ENCODE measurements around the gene SUGP1. TPM values are rescaled to one million over a fixed set of nuclear protein-coding genes. Genes with fewer than 3 reads are reported as not detected.
A peak's percentile ranks its signal among the peaks of the same experiment; 100 is the strongest.

The SUGP1 gene
- total and polyA plus RNA-seq, 2 of the 13 experiments (the other 11 are each of a cell fraction or from before 2014, with no cell fraction given), result 21.6 to 25.9 TPM

DNA sequence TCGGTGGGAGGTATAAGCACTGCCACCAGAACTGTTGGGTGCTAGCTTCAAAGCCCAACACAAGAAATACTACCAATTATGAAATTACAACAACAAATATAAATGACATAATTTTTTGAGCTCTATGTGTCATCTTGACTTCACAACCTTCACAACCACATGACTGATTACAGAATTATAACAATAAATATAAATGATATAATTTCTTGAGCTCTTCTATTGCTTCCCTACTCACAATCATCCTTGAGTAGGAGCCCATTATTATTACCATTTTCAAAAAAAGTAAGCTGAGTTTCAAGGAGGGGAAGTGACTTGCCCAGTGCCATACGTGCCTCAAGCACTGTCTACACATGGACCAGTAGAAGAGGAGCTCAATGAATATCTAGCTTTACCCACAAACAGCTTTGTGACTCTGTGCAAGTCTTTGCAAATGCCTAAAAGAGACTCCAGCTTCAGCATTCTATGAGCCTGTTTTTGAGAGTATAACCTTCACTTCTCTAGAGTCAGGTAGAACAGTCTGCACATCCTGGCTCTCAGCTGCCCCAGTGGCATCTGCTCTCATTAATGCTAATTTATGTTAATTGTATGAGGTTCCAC lies 86.0 kb downstream of the SUGP1 start:
- Histone ChIP-seq H3K9me3 (ENCODE audit: low read length) (peaks cover 11% of the 10 kb centered on the region; the same call in 1 of the 2 replicates), H3K4me3 (replicated peaks in 1 of 3; ENCODE audit: insufficient read depth in 1 of 3, low read depth in 2 of 3, low read length in 3 of 3) (no peak overlapping the region), H2AFZ (ENCODE audit: low read length) (no peak overlapping the region), H3K27ac (ENCODE audit: extremely low read length, insufficient read depth, low read length) (no peak overlapping the region), H3K79me2 (ENCODE audit: insufficient read depth, low read length) (no peaks in the 10 kb centered on the region), H3K9ac (ENCODE audit: insufficient read depth, low read depth, low read length) (no peak overlapping the region), H3K27me3 (ENCODE audit: control insufficient read depth in 1 of 2, insufficient read depth in 2 of 2, low read length in 2 of 2) (peaks cover 0 to 10% of the 10 kb centered on the region in 2 experiments; a peak in 3 of 5 replicates), H3K4me2 (ENCODE audit: low read depth, low read length) (no peak overlapping the region), H3K4me1 (ENCODE audit: insufficient read depth, low read length) (no peaks in the 10 kb centered on the region), H3K36me3 (replicated peaks in 1 of 2; ENCODE audit: control insufficient read depth in 1 of 2, insufficient read depth in 2 of 2, low read length in 2 of 2) (no peaks in the 10 kb centered on the region), H4K20me1 (ENCODE audit: insufficient read depth, low read length) (no peaks in the 10 kb centered on the region)
- TF ChIP-seq, protein P1, sequence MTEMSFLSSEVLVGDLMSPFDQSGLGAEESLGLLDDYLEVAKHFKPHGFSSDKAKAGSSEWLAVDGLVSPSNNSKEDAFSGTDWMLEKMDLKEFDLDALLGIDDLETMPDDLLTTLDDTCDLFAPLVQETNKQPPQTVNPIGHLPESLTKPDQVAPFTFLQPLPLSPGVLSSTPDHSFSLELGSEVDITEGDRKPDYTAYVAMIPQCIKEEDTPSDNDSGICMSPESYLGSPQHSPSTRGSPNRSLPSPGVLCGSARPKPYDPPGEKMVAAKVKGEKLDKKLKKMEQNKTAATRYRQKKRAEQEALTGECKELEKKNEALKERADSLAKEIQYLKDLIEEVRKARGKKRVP (CRISPR knock-in tag; IDR thresholded peaks at IDR 0.05), result no peak
- TF ChIP-seq ZNF354B (CRISPR knock-in tag; IDR thresholded peaks at IDR 0.05), result peak; percentile 90; the same call in 1 of the 2 replicates
- WGBS (ENCODE audit: low lambda C conversion rate), result 3% methylated on average over 2 of the region's 2 CpGs
- POLR2A ChIA-PET, result no interaction called here
- ATAC-seq, result no peak
- FAIRE-seq, result no peak
- CTCF ChIA-PET (ENCODE audit: low intra/inter-chr PET ratio, low total read pairs), result no interaction called here
- in situ Hi-C loops (cut with HindIII; ENCODE audit: extremely low pct_ligation_motif_present, low pct_unique_long_range_greater_than_20kb) (no loop called here), intact Hi-C loops (cut with micrococcal nuclease; ENCODE audit: unreplicated experiment) (no loop called here)
- no peak for DNase-seq (ENCODE audit: low spot score)
- no TSS peak for BruUV-seq (replicated peaks)

- H3K4me3 ChIP-seq (replicated peaks in 1 of 3; ENCODE audit: insufficient read depth in 1 of 3, low read depth in 2 of 3, low read length in 3 of 3), result no peak overlapping the region
- 51% methylated on average over 7 of the region's 19 CpGs for WGBS (ENCODE audit: low lambda C conversion rate)
- H3K9ac ChIP-seq (ENCODE audit: insufficient read depth, low read depth, low read length), result no peak overlapping the region
- H3K27ac ChIP-seq (ENCODE audit: extremely low read length, insufficient read depth, low read length), result no peak overlapping the region
- BruUV-seq (replicated peaks), result no TSS peak
- peaks cover 15% of the 10 kb centered on the region for H3K4me1 ChIP-seq (ENCODE audit: insufficient read depth, low read length)
- H3K79me2 ChIP-seq (ENCODE audit: insufficient read depth, low read length), result no peaks in the 10 kb centered on the region
- DNase-seq (ENCODE audit: low spot score), result no peak
- no peak for FAIRE-seq
- ATAC-seq, result no peak
- peaks cover 11% of the 10 kb centered on the region; the same call in 1 of the 2 replicates for H3K9me3 ChIP-seq (ENCODE audit: low read length)
- peaks cover 4 to 26% of the 10 kb centered on the region in 2 experiments; a peak in 3 of 5 replicates for H3K27me3 ChIP-seq (ENCODE audit: control insufficient read depth in 1 of 2, insufficient read depth in 2 of 2, low read length in 2 of 2)
- no peak overlapping the region for H2AFZ ChIP-seq (ENCODE audit: low read length)
- in situ Hi-C loops (cut with HindIII; ENCODE audit: extremely low pct_ligation_motif_present, low pct_unique_long_range_greater_than_20kb) (no loop called here), intact Hi-C loops (cut with micrococcal nuclease; ENCODE audit: unreplicated experiment) (no loop called here)
- no peak overlapping the region for H3K4me2 ChIP-seq (ENCODE audit: low read depth, low read length)
- ChIA-PET POLR2A (no interaction called here), CTCF (ENCODE audit: low intra/inter-chr PET ratio, low total read pairs) (no interaction called here)
- TF ChIP-seq ZNF773 (CRISPR knock-in tag; IDR thresholded peaks at IDR 0.05; ENCODE audit: borderline replicate concordance) (no peak), ZBTB33 (CRISPR knock-in tag; IDR thresholded peaks at IDR 0.05) (peak; percentile 44; the same call in 1 of the 2 replicates)
- H4K20me1 ChIP-seq (ENCODE audit: insufficient read depth, low read length), result no peaks in the 10 kb centered on the region
- H3K36me3 ChIP-seq (replicated peaks in 1 of 2; ENCODE audit: control insufficient read depth in 1 of 2, insufficient read depth in 2 of 2, low read length in 2 of 2), result no peaks in the 10 kb centered on the region
Observed at GRCh38 chr19:19232261-19232721, 88.0 kb downstream of the SUGP1 start.
